H1 (cell line): ENCODE results near the gene OLAH. TPM values are rescaled to one million over a fixed set of nuclear protein-coding genes. Genes with fewer than 3 reads are reported as not detected.

Experiments
- ASH2L ChIP-seq: fragments of 200-600, 300-600 bp; sonication (generic); IDR thresholded peaks from one replicate; pipeline ENCODE4 v1.7.1; 2017; ENCODE audit warnings: low read length
- CHD7 ChIP-seq: fragments of 300-600 bp; sonication (generic); IDR thresholded peaks from 2 replicates; pipeline ENCODE4 v1.7.1; 2012; ENCODE audit warnings: low read length, moderate library complexity, mild to moderate bottlenecking, inconsistent platforms; ENCODE audit not compliant: insufficient replicate concordance
- E2F6 ChIP-seq: IDR thresholded peaks from 2 replicates; pipeline ENCODE4 v1.6.1; 2012; ENCODE audit warnings: inconsistent platforms
- FOSL1 ChIP-seq: IDR thresholded peaks from 2 replicates; pipeline ENCODE4 v1.6.1; 2011; ENCODE audit warnings: mild to moderate bottlenecking, low read depth, low read length, moderate library complexity; ENCODE audit not compliant: insufficient read depth
- HDAC6 ChIP-seq: IDR thresholded peaks from one replicate; pipeline ENCODE4 v1.7.1; 2012; ENCODE audit warnings: low read depth, mild to moderate bottlenecking, inconsistent platforms, low read length, moderate library complexity
- JUN ChIP-seq: IDR thresholded peaks from 2 replicates; pipeline ENCODE4 v1.6.1; 2011; ENCODE audit warnings: low read depth, mild to moderate bottlenecking, improper control_type of control experiment, low read length
- KDM5A ChIP-seq: fragments of 200-600 bp; IDR thresholded peaks from 2 replicates; pipeline ENCODE4 v1.7.1; 2012; ENCODE audit warnings: mild to moderate bottlenecking, low read length, inconsistent platforms, mixed read lengths
- MAFK ChIP-seq: IDR thresholded peaks from 2 replicates; pipeline ENCODE4 v1.6.1; 2012; ENCODE audit warnings: low read depth, mild to moderate bottlenecking, improper control_type of control experiment, low read length
- SAP30 ChIP-seq: fragments of 300-600 bp; sonication (generic); IDR thresholded peaks from 2 replicates; pipeline ENCODE4 v1.7.1; 2012; ENCODE audit warnings: low read length, moderate library complexity, mild to moderate bottlenecking, inconsistent platforms; ENCODE audit not compliant: insufficient read depth, insufficient replicate concordance
- YY1 ChIP-seq: IDR thresholded peaks from 2 replicates; pipeline ENCODE4 v1.6.1; 2011; ENCODE audit warnings: low read depth, mild to moderate bottlenecking, low read length
- polyA plus RNA-seq, 7 experiments: library from polyadenylated mRNA; depleted of rRNA in 3 of 7; stranded (reverse) in 5 of 7; unstranded in 2 of 7; fragments of >200 nt in 5 of 7; fragments of 200-250 nt in 2 of 7; gene quantifications; 1 replicate in 5 of 7; 2 replicates in 1 of 7; 4 replicates in 1 of 7; pipeline versions ENCODE4 v1.2.1 to v1.2.3, GENCODE V29; 2011 to 2013; ENCODE audit warnings: missing spikeins in 2 of 7, mixed read lengths in 2 of 7
- total RNA-seq: library from RNA; stranded (reverse); fragmentation: NEBNext Ultra II Directional; extraction: Animal tissue kit (Norgen Biotek cat#: 25700); gene quantifications from 2 replicates; pipeline ENCODE4 v1.2.1, GENCODE V29; 2021

The OLAH gene
- total and polyA plus RNA-seq, 2 of the 8 experiments (the other 6 are each of a cell fraction or from before 2014, with no cell fraction given): not detected

- TF ChIP-seq CHD7 (no peak), SAP30 (no peak), YY1 (no peak), E2F6 (peak; percentile 51), KDM5A (no peak), MAFK (no peak), ASH2L (peak; percentile 87), HDAC6 (no peak), JUN (no peak), FOSL1 (no peak)
These were observed 53.5 kb downstream of the OLAH start, which contains the start of gene RPP38 (continued) for GRCh38 chr10:15097011-15097812.
